K562 (cell line): ENCODE data around the gene HLCS.

Experiments used
- EP300 ChIP-seq: IDR thresholded peaks from 2 replicates; pipeline ENCODE4 v1.6.1; 2012; ENCODE audit warnings: low read length, improper control_type of control experiment
- EZH2 ChIP-seq: IDR thresholded peaks from 2 replicates; pipeline ENCODE4 v1.6.1; 2012; ENCODE audit warnings: low read depth, mild to moderate bottlenecking, inconsistent platforms, low read length, borderline replicate concordance
- TCF7L2 ChIP-seq: fragments of 150-350 bp; IDR thresholded peaks from 2 replicates; pipeline ENCODE4 v1.6.1; 2016; ENCODE audit warnings: low read depth, mild to moderate bottlenecking, low read length, moderate library complexity
- ZNF699 ChIP-seq: fragments of 250-450 bp; sonication (Bioruptor Pico); IDR thresholded peaks from 2 replicates; pipeline ENCODE4 v1.8.0; 2021; ENCODE audit warnings: mild to moderate bottlenecking, moderate library complexity; ENCODE audit not compliant: insufficient replicate concordance
- TF ChIP-seq, protein P1 (sequence below), 3 experiments: IDR thresholded peaks in 2 of 3; conservative IDR thresholded peaks in 1 of 3; 2 replicates each; pipeline ENCODE4 v1.5.1; 2011 to 2012; ENCODE audit warnings: low read length in 3 of 3, mild to moderate bottlenecking in 3 of 3, control low read depth in 2 of 3, improper control_type of control experiment in 1 of 3, inconsistent platforms in 1 of 3, low read depth in 1 of 3, mixed read lengths in 1 of 3, moderate library complexity in 1 of 3; ENCODE audit not compliant: insufficient read depth in 2 of 3
- TF ChIP-seq, protein P2 (sequence below): fragments of 450-650 bp; IDR thresholded peaks from 2 replicates; pipeline ENCODE4 v1.6.1; 2016; ENCODE audit warnings: low read depth
- TF ChIP-seq, protein P3 (sequence below): sonication (generic); formaldehyde crosslinking; IDR thresholded peaks from 2 replicates; pipeline ENCODE4 v1.8.0; 2022; ENCODE audit warnings: missing genetic modification reagents, mild to moderate bottlenecking, borderline replicate concordance

DNA sequence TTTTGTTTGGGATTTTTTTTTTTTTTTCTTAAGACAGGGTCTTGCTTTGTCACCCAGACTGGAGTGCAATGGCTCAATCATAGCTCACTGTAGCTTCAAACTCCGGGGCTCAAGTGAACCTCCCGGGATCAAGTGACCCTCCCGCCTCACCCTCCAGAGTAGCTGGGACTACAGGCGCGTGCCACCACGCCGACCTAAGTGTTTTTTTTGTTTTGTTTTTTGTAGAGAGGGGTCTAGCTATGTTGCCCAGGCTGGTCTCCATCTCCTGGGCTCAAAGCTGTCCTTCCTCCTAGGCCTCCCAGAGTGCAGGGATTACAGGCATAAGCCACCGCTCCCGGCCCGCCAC, 776 bp downstream of the HLCS start:
- TF ChIP-seq, protein P1, sequence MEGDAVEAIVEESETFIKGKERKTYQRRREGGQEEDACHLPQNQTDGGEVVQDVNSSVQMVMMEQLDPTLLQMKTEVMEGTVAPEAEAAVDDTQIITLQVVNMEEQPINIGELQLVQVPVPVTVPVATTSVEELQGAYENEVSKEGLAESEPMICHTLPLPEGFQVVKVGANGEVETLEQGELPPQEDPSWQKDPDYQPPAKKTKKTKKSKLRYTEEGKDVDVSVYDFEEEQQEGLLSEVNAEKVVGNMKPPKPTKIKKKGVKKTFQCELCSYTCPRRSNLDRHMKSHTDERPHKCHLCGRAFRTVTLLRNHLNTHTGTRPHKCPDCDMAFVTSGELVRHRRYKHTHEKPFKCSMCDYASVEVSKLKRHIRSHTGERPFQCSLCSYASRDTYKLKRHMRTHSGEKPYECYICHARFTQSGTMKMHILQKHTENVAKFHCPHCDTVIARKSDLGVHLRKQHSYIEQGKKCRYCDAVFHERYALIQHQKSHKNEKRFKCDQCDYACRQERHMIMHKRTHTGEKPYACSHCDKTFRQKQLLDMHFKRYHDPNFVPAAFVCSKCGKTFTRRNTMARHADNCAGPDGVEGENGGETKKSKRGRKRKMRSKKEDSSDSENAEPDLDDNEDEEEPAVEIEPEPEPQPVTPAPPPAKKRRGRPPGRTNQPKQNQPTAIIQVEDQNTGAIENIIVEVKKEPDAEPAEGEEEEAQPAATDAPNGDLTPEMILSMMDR (IDR thresholded peaks at IDR 0.05 in 2 of 3, conservative IDR thresholded peaks at IDR 0.05 in 1 of 3; ENCODE audit: insufficient read depth in 2 of 3, low read depth in 1 of 3, low read length in 3 of 3), result no peak
- TF ChIP-seq TCF7L2 (no peak), ZNF699 (CRISPR knock-in tag) (no peak), EP300 (no peak), EZH2 (no peak)
- TF ChIP-seq, protein P2, sequence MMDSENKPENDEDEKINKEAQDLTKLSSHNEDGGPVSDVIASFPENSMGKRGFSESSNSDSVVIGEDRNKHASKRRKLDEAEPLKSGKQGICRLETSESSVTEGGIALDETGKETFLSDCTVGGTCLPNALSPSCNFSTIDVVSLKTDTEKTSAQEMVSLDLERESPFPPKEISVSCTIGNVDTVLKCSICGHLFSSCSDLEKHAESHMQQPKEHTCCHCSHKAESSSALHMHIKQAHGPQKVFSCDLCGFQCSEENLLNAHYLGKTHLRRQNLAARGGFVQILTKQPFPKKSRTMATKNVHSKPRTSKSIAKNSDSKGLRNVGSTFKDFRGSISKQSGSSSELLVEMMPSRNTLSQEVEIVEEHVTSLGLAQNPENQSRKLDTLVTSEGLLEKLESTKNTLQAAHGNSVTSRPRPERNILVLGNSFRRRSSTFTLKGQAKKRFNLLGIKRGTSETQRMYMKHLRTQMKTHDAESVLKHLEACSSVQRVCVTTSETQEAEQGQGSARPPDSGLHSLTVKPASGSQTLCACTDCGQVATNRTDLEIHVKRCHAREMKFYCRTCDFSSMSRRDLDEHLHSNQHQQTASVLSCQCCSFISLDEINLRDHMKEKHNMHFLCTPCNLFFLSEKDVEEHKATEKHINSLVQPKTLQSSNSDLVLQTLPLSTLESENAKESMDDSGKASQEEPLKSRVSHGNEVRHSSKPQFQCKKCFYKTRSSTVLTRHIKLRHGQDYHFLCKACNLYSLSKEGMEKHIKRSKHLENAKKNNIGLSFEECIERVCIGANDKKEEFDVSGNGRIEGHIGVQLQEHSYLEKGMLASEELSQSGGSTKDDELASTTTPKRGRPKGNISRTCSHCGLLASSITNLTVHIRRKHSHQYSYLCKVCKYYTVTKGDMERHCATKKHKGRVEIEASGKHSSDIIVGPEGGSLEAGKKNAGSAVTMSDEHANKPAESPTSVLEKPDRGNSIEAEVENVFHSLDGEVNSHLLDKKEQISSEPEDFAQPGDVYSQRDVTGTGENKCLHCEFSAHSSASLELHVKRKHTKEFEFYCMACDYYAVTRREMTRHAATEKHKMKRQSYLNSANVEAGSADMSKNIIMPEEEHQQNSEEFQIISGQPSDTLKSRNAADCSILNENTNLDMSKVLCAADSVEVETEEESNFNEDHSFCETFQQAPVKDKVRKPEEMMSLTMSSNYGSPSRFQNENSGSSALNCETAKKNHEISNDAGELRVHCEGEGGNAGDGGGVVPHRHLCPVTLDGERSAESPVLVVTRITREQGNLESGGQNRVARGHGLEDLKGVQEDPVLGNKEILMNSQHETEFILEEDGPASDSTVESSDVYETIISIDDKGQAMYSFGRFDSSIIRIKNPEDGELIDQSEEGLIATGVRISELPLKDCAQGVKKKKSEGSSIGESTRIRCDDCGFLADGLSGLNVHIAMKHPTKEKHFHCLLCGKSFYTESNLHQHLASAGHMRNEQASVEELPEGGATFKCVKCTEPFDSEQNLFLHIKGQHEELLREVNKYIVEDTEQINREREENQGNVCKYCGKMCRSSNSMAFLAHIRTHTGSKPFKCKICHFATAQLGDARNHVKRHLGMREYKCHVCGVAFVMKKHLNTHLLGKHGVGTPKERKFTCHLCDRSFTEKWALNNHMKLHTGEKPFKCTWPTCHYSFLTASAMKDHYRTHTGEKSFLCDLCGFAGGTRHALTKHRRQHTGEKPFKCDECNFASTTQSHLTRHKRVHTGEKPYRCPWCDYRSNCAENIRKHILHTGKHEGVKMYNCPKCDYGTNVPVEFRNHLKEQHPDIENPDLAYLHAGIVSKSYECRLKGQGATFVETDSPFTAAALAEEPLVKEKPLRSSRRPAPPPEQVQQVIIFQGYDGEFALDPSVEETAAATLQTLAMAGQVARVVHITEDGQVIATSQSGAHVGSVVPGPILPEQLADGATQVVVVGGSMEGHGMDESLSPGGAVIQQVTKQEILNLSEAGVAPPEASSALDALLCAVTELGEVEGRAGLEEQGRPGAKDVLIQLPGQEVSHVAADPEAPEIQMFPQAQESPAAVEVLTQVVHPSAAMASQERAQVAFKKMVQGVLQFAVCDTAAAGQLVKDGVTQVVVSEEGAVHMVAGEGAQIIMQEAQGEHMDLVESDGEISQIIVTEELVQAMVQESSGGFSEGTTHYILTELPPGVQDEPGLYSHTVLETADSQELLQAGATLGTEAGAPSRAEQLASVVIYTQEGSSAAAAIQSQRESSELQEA, result peak; percentile 25; the same call in 1 of the 2 replicates
- TF ChIP-seq, protein P3, sequence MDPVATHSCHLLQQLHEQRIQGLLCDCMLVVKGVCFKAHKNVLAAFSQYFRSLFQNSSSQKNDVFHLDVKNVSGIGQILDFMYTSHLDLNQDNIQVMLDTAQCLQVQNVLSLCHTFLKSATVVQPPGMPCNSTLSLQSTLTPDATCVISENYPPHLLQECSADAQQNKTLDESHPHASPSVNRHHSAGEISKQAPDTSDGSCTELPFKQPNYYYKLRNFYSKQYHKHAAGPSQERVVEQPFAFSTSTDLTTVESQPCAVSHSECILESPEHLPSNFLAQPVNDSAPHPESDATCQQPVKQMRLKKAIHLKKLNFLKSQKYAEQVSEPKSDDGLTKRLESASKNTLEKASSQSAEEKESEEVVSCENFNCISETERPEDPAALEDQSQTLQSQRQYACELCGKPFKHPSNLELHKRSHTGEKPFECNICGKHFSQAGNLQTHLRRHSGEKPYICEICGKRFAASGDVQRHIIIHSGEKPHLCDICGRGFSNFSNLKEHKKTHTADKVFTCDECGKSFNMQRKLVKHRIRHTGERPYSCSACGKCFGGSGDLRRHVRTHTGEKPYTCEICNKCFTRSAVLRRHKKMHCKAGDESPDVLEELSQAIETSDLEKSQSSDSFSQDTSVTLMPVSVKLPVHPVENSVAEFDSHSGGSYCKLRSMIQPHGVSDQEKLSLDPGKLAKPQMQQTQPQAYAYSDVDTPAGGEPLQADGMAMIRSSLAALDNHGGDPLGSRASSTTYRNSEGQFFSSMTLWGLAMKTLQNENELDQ (CRISPR knock-in tag), result no peak
